LNCaP clone FGC (cell line): Measurements from ENCODE around the gene C10orf105.

Experiments used
- DNase-seq: peaks from one replicate; pipeline ENCODE4 v3.0.0-alpha.2; 2011; ENCODE audit warnings: low read depth
- H3K4me3 ChIP-seq: 2 replicates; pipeline ENCODE4 v1.5.1; 2011; ENCODE audit warnings: mild to moderate bottlenecking, low read depth, low read length, control low read depth
- CTCF ChIP-seq: IDR thresholded peaks from 2 replicates; pipeline ENCODE4 v1.5.1; 2012; ENCODE audit warnings: mild to moderate bottlenecking; ENCODE audit not compliant: control insufficient read depth, insufficient read depth; ENCODE audit errors: extremely low read depth

Gene C10orf105

GRCh38 chr10:71745664-71746250 lies 26.2 kb upstream of the C10orf105 start:
- TF ChIP-seq CTCF, result no peak
- no peak overlapping the region for H3K4me3 ChIP-seq
- no peak for DNase-seq

- TF ChIP-seq CTCF, result no peak
- DNase-seq, result no peak
- H3K4me3 ChIP-seq, result no peak overlapping the region
Observed at GRCh38 chr10:71744897-71745663, 25.5 kb upstream of the C10orf105 start.

GRCh38 chr10:71743866-71744265 lies 24.3 kb upstream of the C10orf105 start:
- no peak overlapping the region for H3K4me3 ChIP-seq
- no peak for TF ChIP-seq CTCF
- DNase-seq, result no peak

GRCh38 chr10:71743089-71743838 lies 23.7 kb upstream of the C10orf105 start:
- TF ChIP-seq CTCF, result no peak
- no peak overlapping the region for H3K4me3 ChIP-seq
- DNase-seq, result no peak

GRCh38 chr10:71742301-71743088 lies 22.9 kb upstream of the C10orf105 start:
- H3K4me3 ChIP-seq, result no peak overlapping the region
- TF ChIP-seq CTCF, result no peak
- no peak for DNase-seq

- DNase-seq, result no peak
Observed at GRCh38 chr10:71741671-71742070, 22.1 kb upstream of the C10orf105 start.

More at GRCh38 chr10:71741671-71742070, 22.1 kb upstream of the C10orf105 start:
- no peak overlapping the region for H3K4me3 ChIP-seq
- no peak for TF ChIP-seq CTCF
